Fibroblast of mammary gland (primary cell): Measurements from ENCODE around the gene TMEM42.

ENCODE experiments used
- DNase-seq: peaks from one replicate; pipeline ENCODE4 v3.0.0-alpha.2; 2010; ENCODE audit warnings: low read depth
- H3K4me3 ChIP-seq: 2 replicates; pipeline ENCODE4 v1.5.1; 2011; ENCODE audit warnings: low read depth, mild to moderate bottlenecking, low read length, moderate library complexity; ENCODE audit not compliant: control insufficient read depth
- TF ChIP-seq, protein P1 (sequence below): conservative IDR thresholded peaks from 2 replicates; pipeline ENCODE4 v1.5.1; 2011; ENCODE audit warnings: low read depth, low read length, inconsistent platforms; ENCODE audit not compliant: control insufficient read depth, insufficient read depth

The TMEM42 gene

GRCh38 chr3:44832032-44832431 lies 29.7 kb upstream of the TMEM42 start:
- TF ChIP-seq, protein P1, sequence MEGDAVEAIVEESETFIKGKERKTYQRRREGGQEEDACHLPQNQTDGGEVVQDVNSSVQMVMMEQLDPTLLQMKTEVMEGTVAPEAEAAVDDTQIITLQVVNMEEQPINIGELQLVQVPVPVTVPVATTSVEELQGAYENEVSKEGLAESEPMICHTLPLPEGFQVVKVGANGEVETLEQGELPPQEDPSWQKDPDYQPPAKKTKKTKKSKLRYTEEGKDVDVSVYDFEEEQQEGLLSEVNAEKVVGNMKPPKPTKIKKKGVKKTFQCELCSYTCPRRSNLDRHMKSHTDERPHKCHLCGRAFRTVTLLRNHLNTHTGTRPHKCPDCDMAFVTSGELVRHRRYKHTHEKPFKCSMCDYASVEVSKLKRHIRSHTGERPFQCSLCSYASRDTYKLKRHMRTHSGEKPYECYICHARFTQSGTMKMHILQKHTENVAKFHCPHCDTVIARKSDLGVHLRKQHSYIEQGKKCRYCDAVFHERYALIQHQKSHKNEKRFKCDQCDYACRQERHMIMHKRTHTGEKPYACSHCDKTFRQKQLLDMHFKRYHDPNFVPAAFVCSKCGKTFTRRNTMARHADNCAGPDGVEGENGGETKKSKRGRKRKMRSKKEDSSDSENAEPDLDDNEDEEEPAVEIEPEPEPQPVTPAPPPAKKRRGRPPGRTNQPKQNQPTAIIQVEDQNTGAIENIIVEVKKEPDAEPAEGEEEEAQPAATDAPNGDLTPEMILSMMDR, result no peak
- H3K4me3 ChIP-seq, result no peak overlapping the region
- DNase-seq, result no peak

DNA sequence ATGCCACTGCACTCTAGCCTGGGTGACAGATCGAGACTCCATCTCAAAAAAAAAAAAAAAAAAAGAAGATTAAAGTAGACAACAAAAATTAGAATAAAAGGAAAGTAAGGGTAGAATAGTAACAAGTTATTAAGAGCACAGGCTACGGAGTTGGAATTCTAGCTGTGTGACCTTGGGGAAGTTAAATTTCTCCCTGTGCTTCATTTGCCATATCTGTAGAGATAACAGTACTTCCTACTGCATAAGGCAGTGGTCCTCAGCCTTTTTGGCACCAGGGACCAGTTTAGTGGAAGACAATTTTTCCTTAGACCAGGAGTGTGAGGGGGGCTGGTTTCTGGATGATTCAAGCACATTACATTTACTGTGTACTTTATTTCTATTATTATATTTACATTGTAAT lies 28.7 kb upstream of the TMEM42 start:
- H3K4me3 ChIP-seq, result no peak overlapping the region
- TF ChIP-seq, protein P1, result no peak
- no peak for DNase-seq

GRCh38 chr3:44833394-44833793 lies 28.3 kb upstream of the TMEM42 start:
- TF ChIP-seq, protein P1, result no peak
- no peak for DNase-seq
- no peak overlapping the region for H3K4me3 ChIP-seq

DNA sequence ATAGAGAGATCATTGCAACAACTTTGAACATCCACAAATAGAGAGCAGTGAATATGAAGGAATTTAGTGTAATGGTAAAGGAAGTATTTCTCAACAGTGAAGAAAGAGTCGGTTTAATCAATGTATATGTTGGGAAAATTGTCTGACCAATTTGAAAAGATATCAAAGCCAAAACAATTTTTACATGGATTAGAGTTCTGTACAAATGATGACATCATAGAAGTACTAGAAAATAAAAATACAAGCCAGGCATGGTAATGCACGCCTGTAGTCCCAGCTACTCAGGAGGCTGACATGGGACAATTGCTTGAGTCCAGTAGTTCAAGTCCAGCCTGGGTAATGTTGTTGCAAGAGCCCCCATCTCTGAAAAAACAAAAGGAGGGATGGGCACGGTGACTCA lies 26.0 kb upstream of the TMEM42 start:
- TF ChIP-seq, protein P1, result no peak
- no peak overlapping the region for H3K4me3 ChIP-seq
- DNase-seq, result no peak

DNA sequence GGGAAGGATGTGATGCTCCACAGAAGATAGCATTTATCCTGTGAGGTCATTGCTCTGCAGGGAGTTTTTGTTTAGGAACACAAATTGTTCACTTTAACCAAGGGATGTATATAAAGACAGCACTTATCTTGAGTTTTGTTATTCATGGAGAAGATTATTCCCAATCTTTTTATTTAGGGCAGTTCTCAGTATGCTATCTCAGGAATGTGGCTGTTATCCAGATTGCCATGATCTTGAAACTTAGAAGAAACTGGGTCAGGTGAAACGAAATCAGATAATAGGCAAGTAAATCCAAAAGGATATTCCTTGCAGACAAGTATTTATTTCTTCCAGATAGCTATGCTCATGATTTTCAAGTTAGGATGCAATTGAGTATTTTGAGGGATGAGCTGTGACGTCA lies 19.3 kb upstream of the TMEM42 start:
- TF ChIP-seq, protein P1, result no peak
- H3K4me3 ChIP-seq, result no peak overlapping the region
- no peak for DNase-seq

- peak; percentile 21 for DNase-seq
- TF ChIP-seq, protein P1, result no peak
- H3K4me3 ChIP-seq, result no peak overlapping the region
These were observed 15.9 kb upstream of the TMEM42 start for GRCh38 chr3:44845528-44846520.
